ENCODE measurements around the gene CACNA1A. TPM values are rescaled to one million over a fixed set of nuclear protein-coding genes. Genes with fewer than 3 reads are reported as not detected.

CACNA1A gene
- total and polyA plus RNA-seq, 2 of the 4 experiments (the other 2 are of a cell fraction), result 5.9 to 15.0 TPM

DNA sequence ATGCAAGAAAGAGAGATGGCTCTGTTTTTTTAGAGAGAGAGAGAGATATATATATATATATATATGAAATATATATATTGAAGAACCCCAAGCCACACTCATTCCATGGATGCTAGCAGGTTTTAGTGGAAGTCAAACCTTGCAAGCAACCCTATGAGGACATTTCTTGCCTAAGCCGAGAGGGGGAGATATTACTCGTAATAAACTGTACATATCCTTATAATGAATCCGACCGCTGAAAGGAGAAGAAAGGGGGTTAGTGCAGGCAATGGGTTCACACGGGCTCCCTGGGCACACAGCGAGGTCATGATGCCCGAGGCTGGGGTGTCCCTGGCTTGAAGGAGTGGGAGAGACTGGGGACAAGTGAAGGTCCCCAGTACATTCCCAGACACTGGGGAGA is 277.7 kb downstream of the CACNA1A start:
- Histone ChIP-seq H3K14ac (replicated peaks; ENCODE audit: low read depth, low read length) (no peak overlapping the region), H3K9ac (ENCODE audit: low read depth, low read length) (no peak overlapping the region)

More for the DNA sequence above, 277.7 kb downstream of the CACNA1A start:
- CTCF ChIA-PET, result no interaction called here
- Histone ChIP-seq H3K56ac (ENCODE audit: extremely low read depth, insufficient read depth, low read length) (no peak overlapping the region), H4K20me1 (ENCODE audit: insufficient read depth, low read length) (no peaks in the 10 kb centered on the region), H4K5ac (ENCODE audit: low read depth, low read length) (no peak overlapping the region), H3K9me1 (ENCODE audit: insufficient read depth, low read length) (no peaks in the 10 kb centered on the region), H2BK20ac (ENCODE audit: low read depth, low read length) (no peak overlapping the region), H2AFZ (replicated peaks; ENCODE audit: low read length, poor library complexity) (no peak overlapping the region), H2BK15ac (ENCODE audit: low read depth, low read length) (no peak overlapping the region), H3K27me3 (ENCODE audit: control insufficient read depth, insufficient read depth, low read length) (peaks cover 19% of the 10 kb centered on the region), H4K8ac (ENCODE audit: low read depth in 2 of 2, low read length in 2 of 2) (no peak overlapping the region), H2BK5ac (ENCODE audit: low read depth, low read length, poor library complexity, severe bottlenecking) (no peak overlapping the region), H3K4ac (ENCODE audit: low read depth, low read length) (no peak overlapping the region), H2AK9ac (replicated peaks; ENCODE audit: low read depth, low read length, poor library complexity) (no peak overlapping the region), H3K18ac (ENCODE audit: low read depth, low read length) (no peak overlapping the region), H3K27ac (ENCODE audit: insufficient read depth, low read length) (no peak overlapping the region), H3K9me3 (ENCODE audit: control insufficient read depth, insufficient read depth, low read length) (no peaks in the 10 kb centered on the region), H3K23ac (ENCODE audit: low read depth, low read length) (no peak overlapping the region), H4K91ac (ENCODE audit: insufficient read depth, low read depth, low read length) (no peak overlapping the region), H3K79me1 (ENCODE audit: low read depth in 1 of 2, low read length in 2 of 2) (no peaks in the 10 kb centered on the region), H3K4me2 (ENCODE audit: low read depth, low read length) (no peak overlapping the region), H3K4me3 (ENCODE audit: insufficient read depth, low read depth, low read length) (no peak overlapping the region), H3K36me3 (ENCODE audit: control insufficient read depth, insufficient read depth, low read length) (peaks cover 3% of the 10 kb centered on the region; the same call in 1 of the 2 replicates), H2AK5ac (ENCODE audit: low read depth, low read length) (no peak overlapping the region), H3K4me1 (ENCODE audit: control insufficient read depth, insufficient read depth, low read length) (no peaks in the 10 kb centered on the region), H2BK120ac (ENCODE audit: low read depth, low read length) (no peak overlapping the region)
- POLR2A ChIA-PET (ENCODE audit: unreplicated experiment), result no interaction called here
- whole genome bisulfite sequencing, 2 experiments (ENCODE audit: extremely low coverage in 2 of 2, insufficient read length in 1 of 2), result 44% methylated on average over 3 of the region's 7 CpGs; no CpG with 5 or more reads in 1 of the 2 experiments
- ATAC-seq (ENCODE audit: low read depth), result no peak
- dilution Hi-C loops (cut with HindIII; ENCODE audit: low sequenced_read_pairs, unreplicated experiment) (no loop called here), intact Hi-C loops (cut with micrococcal nuclease) (no loop called here), in situ Hi-C loops (cut with MboI; ENCODE audit: low sequenced_read_pairs) (no loop called here)
- TF ChIP-seq FOS (IDR thresholded peaks at IDR 0.05; ENCODE audit: low read depth, low read length) (no peak), MXI1 (IDR thresholded peaks at IDR 0.05; ENCODE audit: borderline replicate concordance, low read depth, low read length) (no peak), ELK1 (IDR thresholded peaks at IDR 0.05; ENCODE audit: borderline replicate concordance, low read depth, low read length) (no peak)
- TF ChIP-seq, protein P1, sequence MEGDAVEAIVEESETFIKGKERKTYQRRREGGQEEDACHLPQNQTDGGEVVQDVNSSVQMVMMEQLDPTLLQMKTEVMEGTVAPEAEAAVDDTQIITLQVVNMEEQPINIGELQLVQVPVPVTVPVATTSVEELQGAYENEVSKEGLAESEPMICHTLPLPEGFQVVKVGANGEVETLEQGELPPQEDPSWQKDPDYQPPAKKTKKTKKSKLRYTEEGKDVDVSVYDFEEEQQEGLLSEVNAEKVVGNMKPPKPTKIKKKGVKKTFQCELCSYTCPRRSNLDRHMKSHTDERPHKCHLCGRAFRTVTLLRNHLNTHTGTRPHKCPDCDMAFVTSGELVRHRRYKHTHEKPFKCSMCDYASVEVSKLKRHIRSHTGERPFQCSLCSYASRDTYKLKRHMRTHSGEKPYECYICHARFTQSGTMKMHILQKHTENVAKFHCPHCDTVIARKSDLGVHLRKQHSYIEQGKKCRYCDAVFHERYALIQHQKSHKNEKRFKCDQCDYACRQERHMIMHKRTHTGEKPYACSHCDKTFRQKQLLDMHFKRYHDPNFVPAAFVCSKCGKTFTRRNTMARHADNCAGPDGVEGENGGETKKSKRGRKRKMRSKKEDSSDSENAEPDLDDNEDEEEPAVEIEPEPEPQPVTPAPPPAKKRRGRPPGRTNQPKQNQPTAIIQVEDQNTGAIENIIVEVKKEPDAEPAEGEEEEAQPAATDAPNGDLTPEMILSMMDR (conservative IDR thresholded peaks at IDR 0.05; ENCODE audit: low read depth, low read length), result no peak
- DNase-seq, result no peak
- no TSS peak for BruUV-seq (replicated peaks)

All from IMR-90 (cell line).